Measurements from ENCODE around the gene TICAM1. TPM values are rescaled to one million over a fixed set of nuclear protein-coding genes. Genes with fewer than 3 reads are reported as not detected.
"Not testable (repeated sequence)": the region's sequence is repeated elsewhere in the genome, so short reads cannot be mapped to it uniquely, and the experiment has no call there.

Gene TICAM1
- polyA plus RNA-seq, 1 donor = 16.1 TPM

DNA sequence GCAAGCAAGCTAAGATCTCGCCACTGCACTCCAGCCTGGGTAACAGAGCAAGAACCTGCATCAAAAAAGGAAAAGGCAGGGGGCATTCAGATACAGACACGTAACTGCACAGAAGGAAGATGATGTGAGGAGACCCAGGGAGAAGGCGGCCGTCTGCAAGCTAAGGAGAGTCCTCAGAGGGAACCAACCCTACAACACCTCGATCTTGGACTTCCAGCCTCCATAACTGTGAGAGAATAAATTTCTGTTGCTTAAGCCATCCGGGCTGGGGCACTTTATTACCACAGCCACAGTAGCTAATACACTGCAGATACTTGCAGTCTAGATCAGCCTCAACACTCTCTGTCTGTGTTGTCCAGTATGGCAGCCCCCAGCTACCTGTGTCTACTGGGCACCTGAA, 7.9 kb downstream of the TICAM1 start:
- Histone ChIP-seq H3K9me3 (ENCODE audit: control insufficient read depth, low read depth, low read length) (no peaks in the 10 kb centered on the region), H3K4me3 (ENCODE audit: low read length) (no peak overlapping the region), H3K27me3 (ENCODE audit: control insufficient read depth, insufficient read depth, low read length) (no peaks in the 10 kb centered on the region), H3K36me3 (ENCODE audit: control insufficient read depth, insufficient read depth, low read length) (peaks cover under 1% of the 10 kb centered on the region), H3K4me1 (ENCODE audit: control insufficient read depth, insufficient read depth, low read length) (no peaks in the 10 kb centered on the region), H3K27ac (ENCODE audit: low read length) (no peak overlapping the region)
- DNase-seq = no peak
- no CpG with 5 or more reads among the region's 6 CpGs for WGBS (ENCODE audit: insufficient coverage, low lambda C conversion rate)

DNA sequence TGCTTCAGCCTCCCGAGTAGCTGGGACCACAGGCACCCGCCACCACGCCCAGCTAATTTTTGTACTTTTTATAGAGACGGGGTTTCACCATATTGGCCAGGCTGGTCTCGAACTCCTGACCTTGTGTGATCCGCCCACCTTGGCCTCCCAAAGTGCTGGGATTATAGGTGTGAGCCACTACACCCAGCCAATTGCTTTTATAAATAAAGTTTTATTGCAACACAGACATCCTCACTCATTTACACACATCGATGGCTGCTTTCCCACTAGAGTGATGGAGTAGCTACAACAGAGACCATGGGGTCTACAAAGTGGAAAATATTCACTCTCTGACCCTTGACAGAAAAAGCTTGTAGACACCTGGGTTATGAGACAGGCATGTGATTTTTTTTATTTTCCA, 9.2 kb downstream of the TICAM1 start:
- WGBS (ENCODE audit: insufficient coverage, low lambda C conversion rate) = 100% methylated on average over 1 of the region's 7 CpGs
- not testable (repeated sequence) for H3K27me3 ChIP-seq (ENCODE audit: control insufficient read depth, insufficient read depth, low read length); H3K4me1 ChIP-seq (ENCODE audit: control insufficient read depth, insufficient read depth, low read length); H3K4me3 ChIP-seq (ENCODE audit: low read length); H3K27ac ChIP-seq (ENCODE audit: low read length); DNase-seq; H3K9me3 ChIP-seq (ENCODE audit: control insufficient read depth, low read depth, low read length)
- H3K36me3 ChIP-seq (ENCODE audit: control insufficient read depth, insufficient read depth, low read length) = peaks cover 12% of the 10 kb centered on the region

DNA sequence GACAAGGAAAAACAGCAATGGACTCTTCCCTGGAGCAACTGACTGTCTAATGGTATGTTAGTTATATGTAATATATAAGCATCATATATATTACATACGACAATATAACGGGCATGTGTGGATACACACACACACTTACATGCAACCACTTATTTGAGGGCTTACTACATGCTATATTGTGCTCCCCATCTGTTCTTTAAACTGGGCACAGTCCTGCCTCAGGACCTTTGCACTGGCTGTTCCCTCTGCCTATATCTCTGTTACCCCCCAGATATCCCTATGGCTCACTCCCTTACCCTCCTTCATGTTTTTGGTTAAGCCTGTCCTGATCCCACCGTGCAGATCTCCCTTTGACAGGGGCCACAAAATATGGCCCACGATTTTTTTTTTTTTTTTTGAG, 10.2 kb downstream of the TICAM1 start:
- Histone ChIP-seq H3K4me1 (ENCODE audit: control insufficient read depth, insufficient read depth, low read length) (no peaks in the 10 kb centered on the region), H3K27me3 (ENCODE audit: control insufficient read depth, insufficient read depth, low read length) (no peaks in the 10 kb centered on the region), H3K27ac (ENCODE audit: low read length) (no peak overlapping the region), H3K4me3 (ENCODE audit: low read length) (no peak overlapping the region), H3K36me3 (ENCODE audit: control insufficient read depth, insufficient read depth, low read length) (peaks cover 22% of the 10 kb centered on the region), H3K9me3 (ENCODE audit: control insufficient read depth, low read depth, low read length) (peaks cover 8% of the 10 kb centered on the region)
- WGBS (ENCODE audit: insufficient coverage, low lambda C conversion rate) = no CpG with 5 or more reads among the region's 4 CpGs
- no peak for DNase-seq

DNA sequence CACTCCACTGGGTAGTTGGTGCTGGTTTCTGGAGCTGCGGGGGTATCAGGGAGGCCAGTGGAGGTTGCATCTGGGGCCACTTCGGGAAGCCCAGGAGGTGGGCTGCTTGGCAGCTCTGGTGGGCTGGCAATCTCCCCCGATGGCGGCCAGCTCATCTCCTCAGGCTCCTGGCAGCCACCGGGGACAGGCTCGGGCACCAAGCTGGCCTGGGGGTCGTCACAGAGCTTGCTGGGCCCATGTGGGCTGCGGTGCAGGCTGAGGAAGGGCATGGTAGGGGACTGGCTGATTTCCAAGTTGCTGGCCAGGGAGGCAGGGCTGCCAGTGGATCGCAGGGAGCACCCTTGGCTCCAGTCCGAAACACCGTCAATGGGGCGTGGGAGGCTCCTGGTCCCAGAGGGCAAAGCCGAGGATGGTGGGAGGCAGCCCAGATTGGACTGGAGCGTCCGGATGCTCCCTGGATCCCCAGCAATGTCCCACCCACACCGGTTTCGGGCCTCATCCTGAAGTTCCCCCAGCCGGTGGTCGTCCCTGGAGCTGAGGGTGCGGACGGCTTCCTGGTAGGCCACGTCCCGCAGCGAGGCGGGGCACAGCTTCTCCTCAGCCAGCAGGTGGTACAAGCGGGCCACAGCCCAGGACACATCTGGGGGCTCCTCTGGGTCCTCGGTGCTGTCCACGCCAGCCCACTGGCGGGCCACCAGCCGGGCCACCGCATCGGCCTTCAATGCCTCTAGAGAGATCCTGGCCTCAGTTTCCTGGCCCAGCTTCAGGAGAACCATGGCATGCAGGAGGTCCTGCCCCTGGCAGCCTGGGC, 13.8 kb downstream of the TICAM1 start:
- no peaks in the 10 kb centered on the region for H3K27me3 ChIP-seq (ENCODE audit: control insufficient read depth, insufficient read depth, low read length)
- H3K9me3 ChIP-seq (ENCODE audit: control insufficient read depth, low read depth, low read length) = peaks cover 9% of the 10 kb centered on the region
- H3K4me1 ChIP-seq (ENCODE audit: control insufficient read depth, insufficient read depth, low read length) = no peaks in the 10 kb centered on the region
- WGBS (ENCODE audit: insufficient coverage, low lambda C conversion rate) = no CpG with 5 or more reads among the region's 32 CpGs
- H3K27ac ChIP-seq (ENCODE audit: low read length) = no peak overlapping the region
- no peak overlapping the region for H3K4me3 ChIP-seq (ENCODE audit: low read length)
- H3K36me3 ChIP-seq (ENCODE audit: control insufficient read depth, insufficient read depth, low read length) = peaks cover 24% of the 10 kb centered on the region
- DNase-seq = no peak

DNA sequence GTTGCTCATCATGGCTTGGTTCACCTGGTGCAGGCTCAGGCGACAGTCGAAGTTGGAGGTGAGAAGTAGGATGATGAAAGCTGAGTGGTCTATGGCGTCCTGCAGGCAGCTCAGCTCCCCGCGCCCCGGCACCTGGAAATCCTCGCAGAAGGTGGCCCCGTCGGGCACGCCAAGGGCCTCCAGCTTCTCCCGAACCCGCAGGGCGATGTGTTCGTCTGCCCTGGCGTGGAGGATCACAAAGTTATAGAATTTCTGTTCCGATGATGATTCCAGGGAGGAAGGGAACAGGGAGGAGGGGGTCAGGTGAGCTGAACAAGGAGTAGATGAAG, 14.6 kb downstream of the TICAM1 start:
- no peak for DNase-seq
- H3K4me3 ChIP-seq (ENCODE audit: low read length) = no peak overlapping the region
- no peak overlapping the region for H3K27ac ChIP-seq (ENCODE audit: low read length)
- peaks cover 10% of the 10 kb centered on the region for H3K9me3 ChIP-seq (ENCODE audit: control insufficient read depth, low read depth, low read length)
- WGBS (ENCODE audit: insufficient coverage, low lambda C conversion rate) = no CpG with 5 or more reads among the region's 16 CpGs
- no peaks in the 10 kb centered on the region for H3K27me3 ChIP-seq (ENCODE audit: control insufficient read depth, insufficient read depth, low read length)
- H3K36me3 ChIP-seq (ENCODE audit: control insufficient read depth, insufficient read depth, low read length) = peaks cover 24% of the 10 kb centered on the region
- H3K4me1 ChIP-seq (ENCODE audit: control insufficient read depth, insufficient read depth, low read length) = no peaks in the 10 kb centered on the region

DNA sequence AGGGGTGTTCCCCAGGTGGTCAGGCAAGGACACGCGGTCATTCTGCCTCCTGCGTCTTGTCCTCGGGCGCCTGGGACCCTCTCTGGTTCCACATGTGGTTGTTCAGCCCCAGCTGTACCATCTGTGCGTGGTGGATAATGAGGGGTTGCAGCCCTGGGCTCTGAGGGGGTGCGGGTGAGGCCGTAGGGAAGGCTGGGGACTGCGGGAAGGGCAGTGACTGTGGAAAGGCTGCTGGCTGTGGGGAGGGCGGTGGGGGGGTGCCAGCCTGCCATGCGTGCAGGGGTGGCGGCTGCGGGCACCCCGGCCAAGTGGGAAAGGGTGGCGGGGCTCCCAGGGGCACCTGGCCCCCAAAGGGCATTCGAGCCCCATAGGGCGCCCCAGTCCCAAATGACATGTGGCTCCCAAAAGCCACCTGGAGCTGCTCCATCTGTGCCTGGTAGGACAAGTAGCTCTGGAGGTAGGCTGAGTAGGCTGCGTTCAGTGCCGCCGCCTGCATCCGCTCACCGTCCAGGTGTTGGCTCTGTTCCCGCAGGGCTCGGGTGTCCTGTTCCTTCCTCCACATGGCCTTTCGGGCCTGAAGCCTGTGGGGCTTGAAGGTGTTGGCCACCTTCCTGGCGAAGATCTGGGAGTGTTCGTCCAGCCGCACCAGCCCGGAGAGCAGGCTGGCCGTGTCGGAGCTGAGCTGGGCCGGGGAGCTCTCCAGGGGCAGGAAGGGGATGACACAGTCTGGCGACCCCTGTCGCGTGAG, 15.1 kb downstream of the TICAM1 start:
- H3K36me3 ChIP-seq (ENCODE audit: control insufficient read depth, insufficient read depth, low read length) = peaks cover 24% of the 10 kb centered on the region
- peaks cover 11% of the 10 kb centered on the region for H3K9me3 ChIP-seq (ENCODE audit: control insufficient read depth, low read depth, low read length)
- DNase-seq = no peak
- H3K27me3 ChIP-seq (ENCODE audit: control insufficient read depth, insufficient read depth, low read length) = no peaks in the 10 kb centered on the region
- H3K4me3 ChIP-seq (ENCODE audit: low read length) = no peak overlapping the region
- WGBS (ENCODE audit: insufficient coverage, low lambda C conversion rate) = no CpG with 5 or more reads among the region's 35 CpGs
- no peaks in the 10 kb centered on the region for H3K4me1 ChIP-seq (ENCODE audit: control insufficient read depth, insufficient read depth, low read length)
- H3K27ac ChIP-seq (ENCODE audit: low read length) = no peak overlapping the region

DNA sequence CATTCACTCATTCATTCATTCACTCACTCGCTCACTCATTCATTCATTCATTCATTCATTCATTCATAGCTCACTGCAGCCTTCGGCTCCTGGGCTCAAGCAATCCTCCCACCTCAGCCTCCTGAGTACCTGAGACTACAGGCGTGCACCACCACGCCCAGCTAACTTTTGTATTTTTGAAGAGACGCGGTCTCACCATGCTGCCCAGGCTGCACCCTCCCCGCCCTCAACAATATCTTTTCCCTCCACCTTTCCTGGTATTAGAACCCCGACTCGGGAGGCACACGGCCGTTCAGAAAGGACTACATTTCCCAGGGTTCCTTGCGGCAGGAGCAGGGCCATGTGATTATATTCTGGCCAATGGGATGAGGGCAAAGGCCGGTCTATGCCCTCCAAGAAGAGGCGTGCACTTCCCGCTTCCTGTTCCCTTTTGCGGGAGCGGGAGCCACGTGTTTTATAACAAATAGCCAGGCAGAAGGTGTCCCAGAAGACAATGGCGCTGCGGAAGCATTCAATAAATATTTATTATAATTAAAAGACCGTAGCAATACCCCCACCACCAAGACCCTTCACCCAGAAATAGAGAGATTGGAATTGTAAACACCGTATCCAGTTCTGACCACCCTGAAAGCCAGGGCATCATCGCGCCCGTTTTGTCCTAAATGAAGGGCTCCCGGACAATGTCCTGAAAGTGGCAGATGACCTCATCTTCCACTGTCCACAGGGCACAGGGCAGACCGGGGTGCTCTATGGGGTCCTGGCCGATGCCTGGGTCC, 15.9 kb downstream of the TICAM1 start:
- H3K9me3 ChIP-seq (ENCODE audit: control insufficient read depth, low read depth, low read length) = peaks cover 11% of the 10 kb centered on the region
- H3K4me3 ChIP-seq (ENCODE audit: low read length) = peak overlapping the region; percentile 17
- no peaks in the 10 kb centered on the region for H3K4me1 ChIP-seq (ENCODE audit: control insufficient read depth, insufficient read depth, low read length)
- WGBS (ENCODE audit: insufficient coverage, low lambda C conversion rate) = 38% methylated on average over 1 of the region's 28 CpGs
- H3K36me3 ChIP-seq (ENCODE audit: control insufficient read depth, insufficient read depth, low read length) = peaks cover 24% of the 10 kb centered on the region
- DNase-seq = peak; percentile 87 to 89
- no peaks in the 10 kb centered on the region for H3K27me3 ChIP-seq (ENCODE audit: control insufficient read depth, insufficient read depth, low read length)
- H3K27ac ChIP-seq (ENCODE audit: low read length) = no peak overlapping the region

DNA sequence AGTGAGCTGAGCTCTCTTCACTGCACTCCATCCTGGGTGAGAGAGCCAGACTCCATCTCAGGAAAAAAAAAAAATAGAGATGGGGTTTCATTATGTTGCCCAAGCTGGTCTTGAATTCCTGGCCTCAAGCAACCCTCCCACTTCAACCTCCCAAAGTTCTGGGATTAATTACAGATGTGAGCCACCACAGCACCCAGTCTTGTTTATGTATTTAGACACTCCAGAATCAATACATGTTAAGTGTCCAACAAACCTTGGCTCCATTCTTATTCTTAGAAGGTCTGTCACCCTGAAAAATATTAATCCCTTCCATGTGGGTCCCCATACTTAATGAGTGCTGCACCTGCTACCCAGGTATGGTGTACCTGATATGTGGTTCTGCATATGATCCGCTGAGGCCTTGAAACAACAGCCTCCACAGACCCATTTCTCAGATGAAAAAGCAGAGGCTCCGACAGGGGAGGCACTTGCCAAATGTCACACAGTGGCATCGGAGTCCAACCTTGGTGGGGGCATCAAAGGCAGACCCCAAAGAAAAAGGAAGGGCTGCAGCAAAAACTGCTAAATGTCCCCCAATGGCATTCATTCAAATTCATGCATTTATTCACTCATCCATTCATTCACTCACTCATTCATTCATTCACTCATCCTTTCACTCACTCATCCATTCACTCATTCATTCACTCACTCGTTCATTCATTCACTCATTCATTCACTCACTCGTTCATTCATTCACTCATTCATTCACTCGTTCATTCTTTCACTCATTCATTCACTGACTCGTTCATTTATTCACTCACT, 16.7 kb downstream of the TICAM1 start:
- H3K4me3 ChIP-seq (ENCODE audit: low read length) = no peak overlapping the region
- H3K27me3 ChIP-seq (ENCODE audit: control insufficient read depth, insufficient read depth, low read length) = no peaks in the 10 kb centered on the region
- peaks cover 11% of the 10 kb centered on the region for H3K9me3 ChIP-seq (ENCODE audit: control insufficient read depth, low read depth, low read length)
- no peaks in the 10 kb centered on the region for H3K4me1 ChIP-seq (ENCODE audit: control insufficient read depth, insufficient read depth, low read length)
- 70% methylated on average over 4 of the region's 7 CpGs for WGBS (ENCODE audit: insufficient coverage, low lambda C conversion rate)
- DNase-seq = no peak
- no peak overlapping the region for H3K27ac ChIP-seq (ENCODE audit: low read length)
- peaks cover 24% of the 10 kb centered on the region for H3K36me3 ChIP-seq (ENCODE audit: control insufficient read depth, insufficient read depth, low read length)

DNA sequence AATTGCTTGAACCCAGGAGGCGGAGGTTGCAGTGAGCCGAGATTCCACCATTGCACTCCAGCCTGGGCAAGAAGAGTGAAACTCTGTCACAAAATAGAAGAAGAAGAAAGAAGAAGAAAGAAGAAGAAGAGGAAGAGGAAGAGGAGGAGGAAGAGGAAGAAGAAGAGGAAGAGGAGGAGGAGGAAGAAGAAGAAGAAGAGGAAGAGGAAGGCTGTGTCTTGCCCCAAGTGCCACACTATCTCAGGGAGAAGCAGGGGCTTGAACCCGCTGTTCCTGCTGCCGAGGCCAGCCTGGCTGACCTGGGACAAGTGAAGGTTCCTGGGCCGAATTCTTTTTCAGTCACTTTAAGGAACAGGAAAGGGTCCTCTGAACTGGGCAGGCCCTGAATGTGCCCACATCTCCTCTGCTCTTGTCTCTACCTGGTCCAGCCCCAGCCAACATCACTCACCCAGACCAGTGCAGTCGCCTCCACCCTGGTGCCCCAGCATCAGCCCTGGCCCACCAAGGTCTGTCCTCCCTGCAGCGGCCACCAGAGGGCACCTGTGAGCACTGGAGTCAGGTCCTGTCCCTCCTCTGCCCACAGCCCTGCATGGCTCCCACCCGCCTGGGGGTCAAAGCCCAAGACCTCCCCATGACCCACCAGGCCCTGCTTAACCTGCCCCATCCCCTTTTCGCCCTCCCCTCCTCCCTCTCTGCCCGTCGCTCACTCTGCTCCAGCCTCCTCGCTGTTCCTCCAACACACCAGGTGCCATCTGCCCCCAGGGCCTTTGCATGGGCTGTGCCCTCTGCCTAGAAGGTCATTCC, 20.0 kb downstream of the TICAM1 start:
- H3K27me3 ChIP-seq (ENCODE audit: control insufficient read depth, insufficient read depth, low read length) = no peaks in the 10 kb centered on the region
- no peak overlapping the region for H3K27ac ChIP-seq (ENCODE audit: low read length)
- peak; percentile 45 to 48 for DNase-seq

More for the DNA sequence above, 20.0 kb downstream of the TICAM1 start:
- Histone ChIP-seq H3K4me1 (ENCODE audit: control insufficient read depth, insufficient read depth, low read length) (no peaks in the 10 kb centered on the region), H3K9me3 (ENCODE audit: control insufficient read depth, low read depth, low read length) (peaks cover 6% of the 10 kb centered on the region), H3K36me3 (ENCODE audit: control insufficient read depth, insufficient read depth, low read length) (peaks cover 4% of the 10 kb centered on the region), H3K4me3 (ENCODE audit: low read length) (no peak overlapping the region)
- WGBS (ENCODE audit: insufficient coverage, low lambda C conversion rate) = no CpG with 5 or more reads among the region's 12 CpGs
